NK-92 (cell line): ENCODE data around the gene BDP1.
"Not testable (repeated sequence)": the region's sequence is repeated elsewhere in the genome, so short reads cannot be mapped to it uniquely, and the experiment has no call there.

Source experiments
- DNase-seq: peaks from one replicate; lab custom pipeline; 2025; ENCODE audit not compliant: unreplicated experiment; lab: John Stamatoyannopoulos, UW

The BDP1 gene

GRCh38 chr5:71455427-71456361 lies at the start of gene BDP1:
TSS of gene BDP1 (plus strand) at chr5:71455651. CDS start at chr5:71455878, 227 bp downstream.
- peak; percentile 71 for DNase-seq

GRCh38 chr5:71410088-71410487 lies 45.4 kb upstream of the BDP1 start:
- DNase-seq = not testable (repeated sequence)

GRCh38 chr5:71415626-71416025 lies 39.8 kb upstream of the BDP1 start:
- not testable (repeated sequence) for DNase-seq

GRCh38 chr5:71418026-71418425 lies 37.4 kb upstream of the BDP1 start:
- not testable (repeated sequence) for DNase-seq

- not testable (repeated sequence) for DNase-seq
These were observed 34.2 kb upstream of the BDP1 start for GRCh38 chr5:71421278-71421677.

GRCh38 chr5:71423896-71424295 lies 31.6 kb upstream of the BDP1 start:
- not testable (repeated sequence) for DNase-seq

GRCh38 chr5:71426686-71427474 lies 28.6 kb upstream of the BDP1 start:
- not testable (repeated sequence) for DNase-seq

- DNase-seq = not testable (repeated sequence)
These were observed 23.0 kb upstream of the BDP1 start for GRCh38 chr5:71432410-71432809.

GRCh38 chr5:71434825-71435224 lies 20.6 kb upstream of the BDP1 start:
- not testable (repeated sequence) for DNase-seq

GRCh38 chr5:71441564-71441963 lies 13.9 kb upstream of the BDP1 start:
- DNase-seq = not testable (repeated sequence)

GRCh38 chr5:71443891-71444290 lies 11.6 kb upstream of the BDP1 start:
- DNase-seq = not testable (repeated sequence)

- not testable (repeated sequence) for DNase-seq
These were observed 10.4 kb upstream of the BDP1 start for GRCh38 chr5:71445015-71445414.

GRCh38 chr5:71445523-71446152 lies 9.8 kb upstream of the BDP1 start:
- DNase-seq = not testable (repeated sequence)

- DNase-seq = not testable (repeated sequence)
These were observed 8.8 kb upstream of the BDP1 start for GRCh38 chr5:71446540-71447216.

GRCh38 chr5:71447218-71447808 lies 8.1 kb upstream of the BDP1 start:
- DNase-seq = not testable (repeated sequence)

- DNase-seq = no peak
These were observed 2.6 kb upstream of the BDP1 start for GRCh38 chr5:71452876-71453275.

- DNase-seq = no peak
These were observed 538 bp upstream of the BDP1 start for GRCh38 chr5:71454913-71455312.

GRCh38 chr5:71456362-71456743 lies 902 bp downstream of the BDP1 start:
- no peak for DNase-seq

GRCh38 chr5:71457106-71457505 lies 1.7 kb downstream of the BDP1 start:
- no peak for DNase-seq

- DNase-seq = no peak
These were observed 5.2 kb downstream of the BDP1 start for GRCh38 chr5:71460693-71461092.
